ENCODE measurements around the gene PRSS50. TPM values are rescaled to one million over a fixed set of nuclear protein-coding genes. Genes with fewer than 3 reads are reported as not detected.

PRSS50 gene
- total RNA-seq, 1 donor from 2014 or later: 0.20 TPM

DNA sequence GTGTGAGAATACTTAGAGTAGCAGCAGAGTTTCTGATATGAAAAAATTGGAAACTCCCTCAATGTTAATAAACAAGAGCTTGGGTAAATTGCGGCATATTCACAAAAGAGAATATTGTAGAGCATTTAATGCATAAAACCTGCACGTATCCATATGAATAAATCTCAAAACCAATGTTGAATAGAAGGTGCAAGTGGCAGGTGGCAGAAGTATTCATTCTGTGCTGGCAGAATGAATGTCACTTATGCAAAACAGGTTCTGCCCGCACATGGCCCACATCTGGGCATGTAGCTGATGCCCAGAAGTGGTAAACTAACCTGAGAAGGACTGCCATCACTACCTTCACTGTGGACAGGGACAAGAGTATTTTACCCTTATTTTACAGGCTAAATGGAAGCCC lies 14.1 kb upstream of the PRSS50 start:
- intact Hi-C loops (cut with DNase I): no loop called here
- ATAC-seq (no peak), DNase-seq (no peak)
- H3K36me3 ChIP-seq: no peaks in the 10 kb centered on the region
- no peaks in the 10 kb centered on the region for H3K4me1 ChIP-seq
- H3K27me3 ChIP-seq: peaks cover 5% of the 10 kb centered on the region
- H3K9me3 ChIP-seq: no peaks in the 10 kb centered on the region
- no peak overlapping the region for H3K27ac ChIP-seq
- TF ChIP-seq, protein P1, sequence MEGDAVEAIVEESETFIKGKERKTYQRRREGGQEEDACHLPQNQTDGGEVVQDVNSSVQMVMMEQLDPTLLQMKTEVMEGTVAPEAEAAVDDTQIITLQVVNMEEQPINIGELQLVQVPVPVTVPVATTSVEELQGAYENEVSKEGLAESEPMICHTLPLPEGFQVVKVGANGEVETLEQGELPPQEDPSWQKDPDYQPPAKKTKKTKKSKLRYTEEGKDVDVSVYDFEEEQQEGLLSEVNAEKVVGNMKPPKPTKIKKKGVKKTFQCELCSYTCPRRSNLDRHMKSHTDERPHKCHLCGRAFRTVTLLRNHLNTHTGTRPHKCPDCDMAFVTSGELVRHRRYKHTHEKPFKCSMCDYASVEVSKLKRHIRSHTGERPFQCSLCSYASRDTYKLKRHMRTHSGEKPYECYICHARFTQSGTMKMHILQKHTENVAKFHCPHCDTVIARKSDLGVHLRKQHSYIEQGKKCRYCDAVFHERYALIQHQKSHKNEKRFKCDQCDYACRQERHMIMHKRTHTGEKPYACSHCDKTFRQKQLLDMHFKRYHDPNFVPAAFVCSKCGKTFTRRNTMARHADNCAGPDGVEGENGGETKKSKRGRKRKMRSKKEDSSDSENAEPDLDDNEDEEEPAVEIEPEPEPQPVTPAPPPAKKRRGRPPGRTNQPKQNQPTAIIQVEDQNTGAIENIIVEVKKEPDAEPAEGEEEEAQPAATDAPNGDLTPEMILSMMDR (IDR thresholded peaks at IDR 0.05): no peak
- no peak overlapping the region for H3K4me3 ChIP-seq

DNA sequence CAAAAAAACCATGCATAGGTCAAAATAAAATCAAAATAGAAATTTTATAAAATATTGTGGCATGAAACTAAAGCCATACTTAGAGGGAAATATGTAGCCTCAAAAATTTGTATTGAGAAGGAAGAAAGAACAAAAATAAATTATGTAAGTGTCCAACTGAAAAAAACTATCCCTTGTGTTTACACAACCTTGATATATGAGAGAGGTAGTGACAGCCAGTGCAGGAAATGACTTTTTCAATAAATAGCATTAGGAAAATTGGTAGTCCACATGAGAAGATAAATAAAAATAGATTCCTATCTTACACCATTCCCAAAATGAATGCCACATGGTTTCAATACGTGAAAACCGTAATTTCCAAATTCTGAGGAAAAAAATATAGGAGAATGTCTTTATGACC lies 13.2 kb upstream of the PRSS50 start:
- Histone ChIP-seq H3K27me3 (peaks cover 5% of the 10 kb centered on the region), H3K4me3 (no peak overlapping the region), H3K36me3 (no peaks in the 10 kb centered on the region), H3K4me1 (no peaks in the 10 kb centered on the region), H3K9me3 (no peaks in the 10 kb centered on the region), H3K27ac (no peak overlapping the region)
- no peak for DNase-seq
- TF ChIP-seq, protein P1 (IDR thresholded peaks at IDR 0.05): no peak
- intact Hi-C loops (cut with DNase I): no loop called here
- no peak for ATAC-seq

DNA sequence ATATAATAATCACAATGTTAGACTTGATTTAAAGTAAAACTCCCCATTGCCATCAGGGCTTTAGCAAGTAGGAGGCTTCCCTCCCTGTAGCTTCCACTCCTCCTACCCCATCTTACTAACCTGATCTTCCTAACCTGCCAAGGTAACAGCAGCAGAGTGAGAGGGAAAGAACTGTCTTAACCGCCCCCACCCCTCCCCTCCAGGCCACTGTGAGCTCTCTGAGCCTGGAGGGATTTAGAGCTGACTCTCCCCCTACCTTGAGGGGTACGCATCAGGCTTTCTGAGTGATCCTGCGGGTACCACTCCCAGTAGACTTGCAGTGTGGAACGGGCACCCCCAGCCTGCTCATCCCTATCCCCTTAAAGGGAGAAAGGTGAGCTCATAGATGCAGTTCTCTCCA lies 11.4 kb upstream of the PRSS50 start:
- Histone ChIP-seq H3K27ac (no peak overlapping the region), H3K4me3 (no peak overlapping the region), H3K9me3 (no peaks in the 10 kb centered on the region), H3K27me3 (peaks cover 5% of the 10 kb centered on the region), H3K36me3 (no peaks in the 10 kb centered on the region), H3K4me1 (no peaks in the 10 kb centered on the region)
- intact Hi-C loops (cut with DNase I): no loop called here
- ATAC-seq (no peak), DNase-seq (no peak)
- TF ChIP-seq, protein P1 (IDR thresholded peaks at IDR 0.05): no peak

DNA sequence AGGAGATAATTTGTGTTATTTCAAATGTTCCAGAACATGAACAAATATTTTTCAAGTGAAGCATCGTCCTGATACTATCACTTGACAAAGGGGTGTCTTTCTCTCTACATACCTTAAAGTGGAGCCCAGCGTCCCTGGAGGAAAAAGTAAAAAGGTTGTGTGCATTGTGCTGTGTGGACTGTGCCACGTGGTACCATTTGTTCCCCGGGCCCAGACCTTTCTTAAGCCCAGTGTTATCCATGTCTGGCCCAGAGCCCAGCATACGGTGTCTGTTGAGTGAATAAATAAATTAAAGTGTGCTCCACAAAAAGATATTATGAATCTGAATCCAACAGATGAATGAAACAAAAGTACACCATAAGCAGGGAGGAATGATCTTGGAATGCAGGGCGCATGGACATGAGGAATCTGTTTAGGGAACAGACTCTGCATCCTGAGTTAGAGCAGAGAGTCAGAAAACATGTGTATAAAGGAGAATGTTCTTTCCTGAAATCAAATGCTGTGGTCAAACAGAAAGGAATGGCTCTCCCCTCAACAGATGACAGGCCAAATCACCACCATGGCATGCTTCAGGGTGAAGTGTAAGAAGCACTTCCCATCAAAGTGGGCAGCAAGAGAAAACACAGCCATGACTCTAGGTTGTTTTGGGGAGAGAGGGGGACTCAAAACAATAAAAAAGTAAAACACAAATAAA lies 8.1 kb upstream of the PRSS50 start:
- peaks cover 5% of the 10 kb centered on the region for H3K27me3 ChIP-seq
- H3K9me3 ChIP-seq: no peaks in the 10 kb centered on the region
- intact Hi-C loops (cut with DNase I): no loop called here
- no peaks in the 10 kb centered on the region for H3K4me1 ChIP-seq
- DNase-seq (no peak), ATAC-seq (no peak)
- H3K27ac ChIP-seq: no peak overlapping the region
- TF ChIP-seq, protein P1 (IDR thresholded peaks at IDR 0.05): no peak
- no peak overlapping the region for H3K4me3 ChIP-seq
- no peaks in the 10 kb centered on the region for H3K36me3 ChIP-seq

DNA sequence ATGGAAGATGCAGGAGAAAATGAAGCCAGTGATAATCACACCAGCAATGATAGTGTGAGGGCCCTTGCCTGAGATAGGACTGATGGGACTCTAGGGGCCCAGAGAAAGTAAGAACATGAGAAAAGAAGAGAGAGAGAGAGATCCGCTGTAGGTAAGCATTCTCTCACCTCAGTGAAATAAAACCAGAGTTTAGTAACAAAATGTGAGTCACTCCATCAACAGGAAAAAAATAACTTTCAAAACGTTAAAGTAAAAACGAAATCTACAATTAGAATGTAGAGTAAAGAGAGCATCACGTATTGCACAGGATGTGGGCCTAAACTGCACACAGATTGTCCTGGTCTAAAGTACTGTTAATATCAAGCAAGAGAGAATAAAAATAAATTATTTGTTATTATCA lies 6.8 kb upstream of the PRSS50 start:
- Histone ChIP-seq H3K4me3 (no peak overlapping the region), H3K9me3 (no peaks in the 10 kb centered on the region), H3K36me3 (no peaks in the 10 kb centered on the region), H3K27ac (no peak overlapping the region), H3K4me1 (no peaks in the 10 kb centered on the region), H3K27me3 (peaks cover 5% of the 10 kb centered on the region)
- DNase-seq (no peak), ATAC-seq (no peak)
- intact Hi-C loops (cut with DNase I): no loop called here
- TF ChIP-seq, protein P1 (IDR thresholded peaks at IDR 0.05): no peak

DNA sequence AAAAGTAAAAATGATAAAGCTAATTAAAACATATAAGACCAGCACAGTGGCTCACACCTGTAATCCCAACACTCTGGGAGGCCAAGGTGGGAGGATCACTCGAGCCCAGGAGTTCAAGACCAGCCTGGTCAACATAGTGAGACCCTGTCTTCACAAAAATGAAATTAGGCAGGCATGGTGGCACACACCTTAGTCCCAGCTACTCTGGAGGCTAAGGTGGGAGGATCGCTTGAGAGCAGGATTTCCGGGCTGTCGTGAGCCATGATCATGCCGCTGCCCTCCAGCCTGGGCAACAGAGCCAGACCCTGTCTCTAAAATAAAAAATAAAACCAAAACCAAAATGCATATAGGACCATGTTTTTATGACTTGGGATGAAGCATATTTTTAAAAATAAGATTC lies 4.8 kb upstream of the PRSS50 start:
- Histone ChIP-seq H3K4me1 (no peaks in the 10 kb centered on the region), H3K27ac (no peak overlapping the region), H3K4me3 (no peak overlapping the region), H3K9me3 (no peaks in the 10 kb centered on the region), H3K36me3 (no peaks in the 10 kb centered on the region), H3K27me3 (peaks cover 5% of the 10 kb centered on the region)
- DNase-seq: no peak
- TF ChIP-seq, protein P1 (IDR thresholded peaks at IDR 0.05): no peak
- no peak for ATAC-seq
- intact Hi-C loops (cut with DNase I): no loop called here

Data from upper lobe of right lung (tissue), 1 donor.